Gastrocnemius medialis (tissue), 4 donors: ENCODE results near the gene ARHGEF9. TPM values are rescaled to one million over a fixed set of nuclear protein-coding genes. Genes with fewer than 3 reads are reported as not detected.

Source experiments
- ATAC-seq, 2 donors: fragments of 150-250 bp; one replicate each; pipeline ENCODE4 v1.9.1; 2016
- DNase-seq, 2 donors: peaks; one replicate each; pipeline ENCODE4 v3.0.0-alpha.2; 2019
- H3K27ac ChIP-seq, 4 donors: fragments of 200-600 bp; sonication (generic); 1 replicate in 1 of 4; 2 replicates in 3 of 4; pipeline ENCODE4 v1.5.1; 2016 to 2018; ENCODE audit warnings: mild to moderate bottlenecking in 2 of 4, moderate library complexity in 1 of 4
- H3K27me3 ChIP-seq, 3 donors: fragments of 200-600 bp; sonication (generic) in 2 of 3; 1 replicate in 1 of 3; 2 replicates in 2 of 3; pipeline versions ENCODE4 v1.5.1 to v1.6.0; 2016 to 2019; ENCODE audit warnings: mild to moderate bottlenecking in 1 of 3, moderate library complexity in 1 of 3
- H3K36me3 ChIP-seq, 2 donors: fragments of 200-600 bp; sonication (generic) in 1 of 2; one replicate each; pipeline ENCODE4 v1.5.1; 2017 to 2018
- H3K4me1 ChIP-seq, 2 donors: fragments of 200-600 bp; sonication (generic) in 1 of 2; one replicate each; pipeline ENCODE4 v1.5.1; 2016 to 2017; ENCODE audit warnings: mild to moderate bottlenecking in 2 of 2
- H3K4me3 ChIP-seq, 4 donors: fragments of 200-600 bp; sonication (generic) in 3 of 4; 1 replicate in 1 of 4; 2 replicates in 3 of 4; pipeline ENCODE4 v1.5.1; 2016 to 2019; ENCODE audit warnings: mild to moderate bottlenecking in 2 of 4
- H3K9me3 ChIP-seq, 3 donors: fragments of 200-600 bp; sonication (generic) in 2 of 3; 1 replicate in 1 of 3; 2 replicates in 2 of 3; pipeline ENCODE4 v1.5.1; 2016 to 2019
- POLR2A ChIP-seq, 2 donors: fragments of 450-650 bp; IDR thresholded peaks; one replicate each; pipeline ENCODE4 v1.6.1; 2017; ENCODE audit warnings: antibody characterized with exemption in 2 of 2, mild to moderate bottlenecking in 2 of 2, moderate library complexity in 2 of 2
- in situ Hi-C, 4 donors: fragments of 200-750 bp; cut with MboI; loops; one replicate each; pipeline versions ENCODE4 v1.15.0 to v1.8.0; 2017; ENCODE audit warnings: low sequenced_read_pairs in 4 of 4
- intact Hi-C: fragments of 100-400 bp; cut with DNase I; formaldehyde crosslinking; loops from one replicate; pipeline ENCODE4 v1.15.1; 2023; ENCODE audit warnings: low total_unique reads
- total RNA-seq, 4 donors: library from RNA; depleted of rRNA; stranded (reverse); fragments of >200 nt; gene quantifications; one replicate each; pipeline versions ENCODE4 v1.1.0 to v1.2.3, GENCODE V29; 2016
- TF ChIP-seq, protein P1 (sequence below), 5 experiments: fragments of 450-650 bp in 3 of 5; fragments of 200-600 bp in 2 of 5; sonication (generic) in 2 of 5; IDR thresholded peaks in 4 of 5; conservative IDR thresholded peaks in 1 of 5; 1 replicate in 4 of 5; 2 replicates in 1 of 5; pipeline ENCODE4 v1.5.1; 2016 to 2019; ENCODE audit warnings: antibody characterized with exemption in 5 of 5, mild to moderate bottlenecking in 3 of 5, moderate library complexity in 3 of 5

Gene ARHGEF9
- total RNA-seq, 4 donors from 2014 or later, result 2.0 to 6.6 (median 4.1) TPM

DNA sequence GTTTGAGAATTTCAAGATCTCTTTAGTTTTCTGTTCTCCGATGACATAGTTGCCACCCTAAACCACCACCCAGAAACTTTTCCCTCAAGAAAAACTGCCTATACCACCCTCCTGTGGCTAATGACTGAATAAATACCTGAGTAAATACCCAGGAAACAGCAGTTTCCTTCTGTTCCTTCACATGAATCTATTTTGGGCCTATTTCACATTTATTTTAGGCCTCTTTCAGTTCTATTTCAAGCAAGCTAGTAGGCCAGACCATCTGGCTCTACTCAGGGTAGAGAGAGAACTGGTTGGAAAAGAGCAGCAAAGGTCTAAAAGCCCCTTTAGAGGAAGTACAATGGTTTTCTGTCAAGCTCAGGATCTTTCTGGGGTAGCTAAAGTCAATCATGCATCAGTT lies 23.4 kb downstream of the ARHGEF9 start:
- ATAC-seq (no peak), DNase-seq (no peak)
- H3K4me3 ChIP-seq, result no peak overlapping the region
- in situ Hi-C loops (loop anchor here in 2 of 4 donors (25.0 kb wide), 2 partner anchors 199 to 451 kb away; partner anchors contain the start of gene AMER1 (in 2 of the 2)), intact Hi-C loops (no loop called here)
- no peak overlapping the region for H3K27ac ChIP-seq
- H3K4me1 ChIP-seq, result no peaks in the 10 kb centered on the region
- H3K9me3 ChIP-seq, result no peaks in the 10 kb centered on the region
- H3K36me3 ChIP-seq, result no peaks in the 10 kb centered on the region
- TF ChIP-seq, protein P1, sequence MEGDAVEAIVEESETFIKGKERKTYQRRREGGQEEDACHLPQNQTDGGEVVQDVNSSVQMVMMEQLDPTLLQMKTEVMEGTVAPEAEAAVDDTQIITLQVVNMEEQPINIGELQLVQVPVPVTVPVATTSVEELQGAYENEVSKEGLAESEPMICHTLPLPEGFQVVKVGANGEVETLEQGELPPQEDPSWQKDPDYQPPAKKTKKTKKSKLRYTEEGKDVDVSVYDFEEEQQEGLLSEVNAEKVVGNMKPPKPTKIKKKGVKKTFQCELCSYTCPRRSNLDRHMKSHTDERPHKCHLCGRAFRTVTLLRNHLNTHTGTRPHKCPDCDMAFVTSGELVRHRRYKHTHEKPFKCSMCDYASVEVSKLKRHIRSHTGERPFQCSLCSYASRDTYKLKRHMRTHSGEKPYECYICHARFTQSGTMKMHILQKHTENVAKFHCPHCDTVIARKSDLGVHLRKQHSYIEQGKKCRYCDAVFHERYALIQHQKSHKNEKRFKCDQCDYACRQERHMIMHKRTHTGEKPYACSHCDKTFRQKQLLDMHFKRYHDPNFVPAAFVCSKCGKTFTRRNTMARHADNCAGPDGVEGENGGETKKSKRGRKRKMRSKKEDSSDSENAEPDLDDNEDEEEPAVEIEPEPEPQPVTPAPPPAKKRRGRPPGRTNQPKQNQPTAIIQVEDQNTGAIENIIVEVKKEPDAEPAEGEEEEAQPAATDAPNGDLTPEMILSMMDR (IDR thresholded peaks at IDR 0.05 in 4 of 5, conservative IDR thresholded peaks at IDR 0.05 in 1 of 5), result no peak
- no peak for TF ChIP-seq POLR2A (IDR thresholded peaks at IDR 0.05)
- H3K27me3 ChIP-seq, result peaks cover 0 to 2% (median 0%) of the 10 kb centered on the region in 3 donors

DNA sequence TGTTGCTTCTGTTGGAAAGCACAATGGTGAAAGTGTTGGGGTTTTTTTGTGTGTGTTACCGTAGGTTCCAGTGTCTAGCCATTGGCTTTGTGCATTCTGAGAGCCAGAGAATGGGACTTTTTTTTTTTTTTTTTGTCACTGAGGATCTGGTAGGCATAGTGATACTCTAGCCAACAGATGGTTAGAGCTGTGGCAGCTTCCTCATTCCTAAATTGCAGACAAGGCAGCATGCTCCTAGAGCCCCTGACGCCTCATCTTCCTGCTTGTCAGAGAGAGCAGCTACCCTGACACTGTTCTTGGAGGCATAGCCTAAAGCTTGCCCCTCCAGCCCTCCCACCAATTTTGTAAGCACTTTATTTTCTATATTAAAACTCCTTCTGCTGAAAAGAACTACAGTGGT lies 27.0 kb downstream of the ARHGEF9 start:
- Histone ChIP-seq H3K27ac (no peak overlapping the region), H3K4me3 (no peak overlapping the region), H3K36me3 (no peaks in the 10 kb centered on the region), H3K27me3 (peaks cover 0 to 2% (median 0%) of the 10 kb centered on the region in 3 donors), H3K4me1 (peaks cover 3 to 4% of the 10 kb centered on the region in 2 donors), H3K9me3 (no peaks in the 10 kb centered on the region)
- ATAC-seq (no peak), DNase-seq (no peak)
- intact Hi-C loops (loop anchor here (5.0 to 10.0 kb wide), 3 partner anchors 193 to 447 kb away; partner anchors contain the start of genes AMER1 and SPIN4), in situ Hi-C loops (loop anchor here in 2 of 4 donors (25.0 kb wide), 2 partner anchors 196 to 454 kb away; partner anchors contain the start of gene AMER1 (in 2 of the 2))
- no peak for TF ChIP-seq POLR2A (IDR thresholded peaks at IDR 0.05)
- TF ChIP-seq, protein P1 (IDR thresholded peaks at IDR 0.05 in 4 of 5, conservative IDR thresholded peaks at IDR 0.05 in 1 of 5), result no peak

DNA sequence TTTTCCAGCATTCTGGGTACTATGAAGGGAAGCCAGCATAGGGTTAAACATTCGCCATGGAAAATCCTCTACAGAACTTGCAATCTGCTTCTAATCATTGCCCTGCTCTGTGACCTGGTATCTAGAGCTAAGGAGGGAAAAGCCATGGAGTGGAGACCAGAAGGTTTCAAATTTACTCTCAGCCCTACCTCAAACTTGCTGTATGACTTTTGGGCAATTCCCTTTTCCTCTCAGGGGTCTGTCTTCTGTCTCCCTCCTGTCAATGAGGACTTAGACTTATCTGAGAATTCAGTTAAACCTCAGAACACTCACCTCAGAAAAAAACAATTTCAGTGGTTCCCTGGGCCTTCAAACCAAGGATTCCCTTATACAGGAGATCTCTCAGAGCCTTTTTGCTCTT lies 29.1 kb downstream of the ARHGEF9 start:
- ATAC-seq (no peak), DNase-seq (no peak)
- no peaks in the 10 kb centered on the region for H3K36me3 ChIP-seq
- H3K27me3 ChIP-seq, result peaks cover 0 to 2% (median 0%) of the 10 kb centered on the region in 3 donors
- in situ Hi-C loops, result loop anchor here in 2 of 4 donors (25.0 kb wide), 2 partner anchors 194 to 456 kb away; partner anchors contain the start of gene AMER1 (in 2 of the 2)
- intact Hi-C loops, result loop anchor here (5.0 to 10.0 kb wide), 3 partner anchors 191 to 449 kb away; partner anchors contain the start of genes AMER1 and SPIN4
- H3K4me3 ChIP-seq, result no peak overlapping the region
- no peaks in the 10 kb centered on the region for H3K9me3 ChIP-seq
- TF ChIP-seq, protein P1 (IDR thresholded peaks at IDR 0.05 in 4 of 5, conservative IDR thresholded peaks at IDR 0.05 in 1 of 5), result no peak
- no peak for TF ChIP-seq POLR2A (IDR thresholded peaks at IDR 0.05)
- peak overlapping the region; percentile 87 to 94 (median 90) for H3K27ac ChIP-seq
- peaks cover 7 to 10% of the 10 kb centered on the region in 2 donors for H3K4me1 ChIP-seq

DNA sequence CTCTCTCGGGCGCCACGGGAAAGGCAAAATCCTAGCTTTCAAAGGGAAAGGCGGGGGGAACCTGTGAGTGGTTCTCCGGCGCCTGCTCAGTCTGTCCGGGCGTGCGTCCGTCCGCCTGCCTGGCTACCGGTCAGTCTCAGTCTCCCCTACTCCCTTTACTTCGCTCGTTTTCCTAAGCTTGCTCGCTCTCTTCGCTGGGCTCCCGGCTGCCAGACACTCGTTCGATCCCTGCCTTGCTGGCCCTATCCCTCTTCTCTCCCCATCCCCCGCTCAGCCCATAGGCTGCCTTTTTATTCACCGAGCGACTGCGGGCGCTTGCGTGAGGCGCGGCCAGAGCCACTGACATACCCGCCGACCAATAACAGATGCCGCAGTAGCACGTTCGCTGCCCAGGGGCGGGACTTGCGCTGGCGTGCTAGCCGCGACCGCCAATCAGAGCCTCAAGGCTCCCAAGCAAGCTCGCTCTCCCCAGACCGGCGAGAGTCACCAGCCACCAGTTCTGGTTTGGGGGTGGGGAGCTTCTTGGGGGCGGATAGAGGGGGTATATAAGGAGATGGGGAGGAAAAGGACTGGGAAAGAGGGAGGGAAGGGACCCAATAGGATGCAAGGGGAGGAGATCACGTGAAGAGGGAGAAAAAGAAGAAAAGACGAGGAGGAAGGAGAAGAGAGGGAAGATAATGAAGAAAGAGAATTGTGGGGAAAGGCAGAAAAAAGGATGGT lies 30.0 kb downstream of the ARHGEF9 start:
- H3K9me3 ChIP-seq, result no peaks in the 10 kb centered on the region
- no peaks in the 10 kb centered on the region for H3K36me3 ChIP-seq
- ATAC-seq, result peak; percentile 94 to 96
- peaks cover 9 to 15% of the 10 kb centered on the region in 2 donors for H3K4me1 ChIP-seq
- in situ Hi-C loops, result loop anchor here in 2 of 4 donors (25.0 kb wide), 2 partner anchors 193 to 457 kb away; partner anchors contain the start of gene AMER1 (in 2 of the 2)
- peak overlapping the region; percentile 66 to 79 (median 75) for H3K4me3 ChIP-seq
- TF ChIP-seq, protein P1 (IDR thresholded peaks at IDR 0.05 in 4 of 5, conservative IDR thresholded peaks at IDR 0.05 in 1 of 5), result no peak
- TF ChIP-seq POLR2A (IDR thresholded peaks at IDR 0.05), result peak; percentile 64 to 81
- H3K27ac ChIP-seq, result peak overlapping the region; percentile 87 to 94 (median 90)
- intact Hi-C loops, result loop anchor here (5.0 to 10.0 kb wide), 3 partner anchors 190 to 450 kb away; partner anchors contain the start of genes AMER1 and SPIN4
- DNase-seq, result peak; percentile 87 to 91
- H3K27me3 ChIP-seq, result peaks cover 0 to 2% (median 0%) of the 10 kb centered on the region in 3 donors
